ENCODE data around the gene UCKL1. TPM values are rescaled to one million over a fixed set of nuclear protein-coding genes. Genes with fewer than 3 reads are reported as not detected.
A peak's percentile ranks its signal among the peaks of the same experiment; 100 is the strongest.

The UCKL1 gene
- total and polyA plus RNA-seq, 12 donors = 12.1 to 101 (median 37.8) TPM

- Histone ChIP-seq H3K27me3 (no peaks in the 10 kb centered on the region), H3K4me3 (no peak overlapping the region), H3K36me3 (replicated peaks in 1 of 2) (peaks cover 0 to 95% of the 10 kb centered on the region in 2 donors), H3K27ac (no peak overlapping the region), H3K9me3 (replicated peaks in 1 of 3) (no peaks in the 10 kb centered on the region), H3K4me1 (replicated peaks in 1 of 2) (peaks cover 6 to 12% of the 10 kb centered on the region in 2 donors)
- DNase-seq = peak in 1 of 7 donors; percentile 80
- WGBS, 4 donors = 71 to 85% (median 82%) methylated on average over 11 of the region's 11 CpGs
- TF ChIP-seq, protein P1, sequence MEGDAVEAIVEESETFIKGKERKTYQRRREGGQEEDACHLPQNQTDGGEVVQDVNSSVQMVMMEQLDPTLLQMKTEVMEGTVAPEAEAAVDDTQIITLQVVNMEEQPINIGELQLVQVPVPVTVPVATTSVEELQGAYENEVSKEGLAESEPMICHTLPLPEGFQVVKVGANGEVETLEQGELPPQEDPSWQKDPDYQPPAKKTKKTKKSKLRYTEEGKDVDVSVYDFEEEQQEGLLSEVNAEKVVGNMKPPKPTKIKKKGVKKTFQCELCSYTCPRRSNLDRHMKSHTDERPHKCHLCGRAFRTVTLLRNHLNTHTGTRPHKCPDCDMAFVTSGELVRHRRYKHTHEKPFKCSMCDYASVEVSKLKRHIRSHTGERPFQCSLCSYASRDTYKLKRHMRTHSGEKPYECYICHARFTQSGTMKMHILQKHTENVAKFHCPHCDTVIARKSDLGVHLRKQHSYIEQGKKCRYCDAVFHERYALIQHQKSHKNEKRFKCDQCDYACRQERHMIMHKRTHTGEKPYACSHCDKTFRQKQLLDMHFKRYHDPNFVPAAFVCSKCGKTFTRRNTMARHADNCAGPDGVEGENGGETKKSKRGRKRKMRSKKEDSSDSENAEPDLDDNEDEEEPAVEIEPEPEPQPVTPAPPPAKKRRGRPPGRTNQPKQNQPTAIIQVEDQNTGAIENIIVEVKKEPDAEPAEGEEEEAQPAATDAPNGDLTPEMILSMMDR (IDR thresholded peaks at IDR 0.05) = no peak
- no peak for TF ChIP-seq POLR2A (IDR thresholded peaks at IDR 0.05)
- intact Hi-C loops (cut with DNase I) = no loop called here
Observed at GRCh38 chr20:64001607-64002011, 45.4 kb upstream of the UCKL1 start.

DNA sequence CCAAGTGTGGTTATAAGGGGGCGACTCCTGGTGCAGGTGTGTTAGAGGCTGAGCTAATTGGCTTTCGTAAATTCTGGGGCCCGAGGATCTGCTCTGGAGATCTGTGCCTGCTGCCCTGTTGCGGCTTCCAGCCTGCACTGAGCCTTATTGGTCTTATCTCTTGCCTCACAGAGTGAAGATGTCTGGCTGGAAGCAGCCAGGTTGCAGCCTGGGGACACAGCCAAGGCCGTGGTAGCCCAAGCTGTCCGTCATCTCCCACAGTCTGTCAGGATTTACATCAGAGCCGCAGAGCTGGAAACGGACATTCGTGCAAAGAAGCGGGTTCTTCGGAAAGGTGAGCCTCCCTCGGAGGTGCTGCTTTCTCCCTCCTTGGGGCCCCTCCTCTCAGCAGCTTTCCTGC, 44.7 kb upstream of the UCKL1 start:
- peaks cover 0 to 99% of the 10 kb centered on the region in 2 donors for H3K36me3 ChIP-seq (replicated peaks in 1 of 2)
- 78 to 88% (median 85%) methylated on average over 7 to 12 of the region's 12 CpGs for WGBS, 4 donors
- no peak overlapping the region for H3K4me3 ChIP-seq
- TF ChIP-seq POLR2A (IDR thresholded peaks at IDR 0.05) = no peak
- TF ChIP-seq, protein P1 (IDR thresholded peaks at IDR 0.05) = no peak
- peaks cover 6 to 12% of the 10 kb centered on the region in 2 donors for H3K4me1 ChIP-seq (replicated peaks in 1 of 2)
- peak in 1 of 7 donors; percentile 67 for DNase-seq
- intact Hi-C loops (cut with DNase I) = no loop called here
- no peaks in the 10 kb centered on the region for H3K27me3 ChIP-seq
- no peaks in the 10 kb centered on the region for H3K9me3 ChIP-seq (replicated peaks in 1 of 3)
- no peak overlapping the region for H3K27ac ChIP-seq

- TF ChIP-seq, protein P1 (IDR thresholded peaks at IDR 0.05) = no peak
- TF ChIP-seq POLR2A (IDR thresholded peaks at IDR 0.05) = no peak
- Histone ChIP-seq H3K4me3 (no peak overlapping the region), H3K27ac (no peak overlapping the region), H3K9me3 (replicated peaks in 1 of 3) (no peaks in the 10 kb centered on the region), H3K27me3 (no peaks in the 10 kb centered on the region), H3K36me3 (replicated peaks in 1 of 2) (peaks cover 0 to 40% of the 10 kb centered on the region in 2 donors), H3K4me1 (replicated peaks in 1 of 2) (peaks cover 31 to 40% of the 10 kb centered on the region in 2 donors)
- intact Hi-C loops (cut with DNase I) = no loop called here
- DNase-seq = no peak
- WGBS, 4 donors = 88 to 91% (median 89%) methylated on average over 14 of the region's 14 CpGs
Observed at GRCh38 chr20:63982937-63983336, 26.7 kb upstream of the UCKL1 start.

- WGBS, 4 donors = 0 to 6% (median 1%) methylated on average over 11 to 75 of the region's 75 CpGs
- peak within 1 kb of the TSS; percentile 62 to 96 (median 88) for H3K4me3 ChIP-seq
- DNase-seq = peak; percentile 94 to 97 (median 95)
- peak within 1 kb of the TSS; percentile 31 to 94 (median 83) for H3K27ac ChIP-seq
- H3K4me1 ChIP-seq (replicated peaks in 1 of 2) = peaks cover 31 to 40% of the 10 kb centered on the region in 2 donors
- H3K27me3 ChIP-seq = no peaks in the 10 kb centered on the region
- intact Hi-C loops (cut with DNase I) = no loop called here
- no peaks in the 10 kb centered on the region for H3K9me3 ChIP-seq (replicated peaks in 1 of 3)
- peaks cover 0 to 26% of the 10 kb centered on the region in 2 donors for H3K36me3 ChIP-seq (replicated peaks in 1 of 2)
- peak; percentile 62 to 80 for TF ChIP-seq POLR2A (IDR thresholded peaks at IDR 0.05)
- TF ChIP-seq, protein P1 (IDR thresholded peaks at IDR 0.05) = peak; percentile 50 to 80 (median 74)
Observed at GRCh38 chr20:63980806-63981728, 24.9 kb upstream of the UCKL1 start, which contains the start of gene PRPF6. Gene PRPF6, plus strand, starts transcription at chr20:63981132. Its CDS starts 114 bp downstream, at chr20:63981246.
